Measurements from ENCODE around the gene TEP1. TPM values are rescaled to one million over a fixed set of nuclear protein-coding genes. Genes with fewer than 3 reads are reported as not detected.

TEP1 gene
- total RNA-seq, 4 donors from 2014 or later, result 19.5 to 30.5 (median 23.6) TPM

DNA sequence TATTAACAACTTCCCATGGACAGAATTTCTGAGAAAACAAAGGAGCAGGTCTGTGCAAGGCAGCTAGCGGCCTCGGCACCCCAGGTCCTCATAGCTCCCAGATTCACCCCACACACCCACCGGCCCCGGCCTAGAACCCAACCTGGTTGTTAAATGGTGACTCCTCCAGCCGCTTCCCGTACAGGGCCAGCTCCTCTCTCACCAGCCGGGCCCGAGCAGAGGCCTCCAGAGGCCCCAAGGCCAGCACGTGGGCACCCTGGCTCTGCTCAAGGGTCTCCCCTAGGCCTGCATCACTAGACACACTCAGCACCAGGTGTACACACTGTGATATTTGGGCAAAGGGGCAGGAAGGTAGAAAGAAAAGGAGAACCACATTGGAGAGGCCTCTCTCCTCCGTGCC is 30.3 kb downstream of the TEP1 start:
- intact Hi-C loops (cut with DNase I; ENCODE audit: low total_unique reads), result no loop called here
- TF ChIP-seq CTCF (IDR thresholded peaks at IDR 0.05), result no peak
- TF ChIP-seq POLR2A (IDR thresholded peaks at IDR 0.05), result no peak
- peak in 1 of 2 donors; percentile 68 for DNase-seq (ENCODE audit: low spot score in 2 of 2)
- WGBS, 2 donors, result 95 to 96% methylated on average over 10 of the region's 10 CpGs
- H3K4me3 ChIP-seq (ENCODE audit: low read depth, poor library complexity, severe bottlenecking), result no peak overlapping the region

- peak in 1 of 2 donors; percentile 65 for DNase-seq (ENCODE audit: low spot score in 2 of 2)
- intact Hi-C loops (cut with DNase I; ENCODE audit: low total_unique reads), result no loop called here
- TF ChIP-seq CTCF (IDR thresholded peaks at IDR 0.05) (no peak), POLR2A (IDR thresholded peaks at IDR 0.05) (no peak)
- WGBS, 2 donors, result 92 to 97% methylated on average over 10 to 12 of the region's 12 CpGs
- H3K4me3 ChIP-seq (ENCODE audit: low read depth, poor library complexity, severe bottlenecking), result no peak overlapping the region
Measured at GRCh38 chr14:20382526-20382925, 30.8 kb downstream of the TEP1 start.

DNA sequence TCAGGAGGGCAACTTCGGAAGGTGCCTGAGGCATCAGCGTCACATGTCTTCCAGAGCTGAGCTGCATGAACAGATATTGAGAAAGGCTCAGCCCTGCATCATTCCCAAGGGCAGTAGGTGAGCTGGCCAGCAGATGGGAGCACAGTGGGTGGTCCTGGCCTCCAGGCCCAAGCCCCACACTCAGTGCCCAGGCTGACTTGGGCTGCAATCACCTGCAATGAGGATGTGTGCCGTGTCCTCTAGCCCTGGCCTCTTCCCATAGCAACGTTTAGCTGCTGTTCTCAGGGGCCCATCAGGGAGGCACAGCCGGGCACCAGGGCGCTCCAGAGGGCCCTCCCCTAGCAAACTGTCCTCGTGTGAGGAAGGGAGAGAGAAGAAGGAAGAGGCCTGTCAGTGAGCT is 32.0 kb downstream of the TEP1 start:
- DNase-seq (ENCODE audit: low spot score in 2 of 2), result no peak

DNA sequence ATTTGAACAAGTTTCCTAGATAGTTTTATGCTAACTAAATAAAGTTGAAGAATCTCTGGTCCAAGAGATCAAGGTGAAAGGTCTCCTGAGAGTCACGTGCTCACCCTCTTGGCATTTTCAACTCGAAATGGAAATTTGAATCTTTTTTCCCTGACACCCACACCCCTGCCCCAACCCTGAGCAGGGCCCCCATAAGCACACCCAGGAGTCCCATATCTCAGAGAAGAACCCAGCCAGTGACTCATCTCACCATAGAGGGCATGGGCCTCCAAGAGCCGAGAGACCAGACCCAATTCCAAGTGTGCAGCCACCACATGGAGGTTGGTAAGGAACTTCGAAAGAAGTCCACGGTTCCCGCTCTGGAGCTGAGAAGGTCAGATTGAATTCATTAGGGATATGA is 32.6 kb downstream of the TEP1 start:
- intact Hi-C loops (cut with DNase I; ENCODE audit: low total_unique reads), result no loop called here
- 81 to 84% methylated on average over 6 of the region's 6 CpGs for WGBS, 2 donors
- TF ChIP-seq CTCF (IDR thresholded peaks at IDR 0.05), result no peak
- no peak for TF ChIP-seq POLR2A (IDR thresholded peaks at IDR 0.05)
- no peak overlapping the region for H3K4me3 ChIP-seq (ENCODE audit: low read depth, poor library complexity, severe bottlenecking)
- DNase-seq (ENCODE audit: low spot score in 2 of 2), result peak in 1 of 2 donors; percentile 56

More for the DNA sequence above, 32.0 kb downstream of the TEP1 start:
- 74 to 96% methylated on average over 7 of the region's 7 CpGs for WGBS, 2 donors
- TF ChIP-seq CTCF (IDR thresholded peaks at IDR 0.05) (no peak), POLR2A (IDR thresholded peaks at IDR 0.05) (no peak)
- H3K4me3 ChIP-seq (ENCODE audit: low read depth, poor library complexity, severe bottlenecking), result no peak overlapping the region
- intact Hi-C loops (cut with DNase I; ENCODE audit: low total_unique reads), result no loop called here

DNA sequence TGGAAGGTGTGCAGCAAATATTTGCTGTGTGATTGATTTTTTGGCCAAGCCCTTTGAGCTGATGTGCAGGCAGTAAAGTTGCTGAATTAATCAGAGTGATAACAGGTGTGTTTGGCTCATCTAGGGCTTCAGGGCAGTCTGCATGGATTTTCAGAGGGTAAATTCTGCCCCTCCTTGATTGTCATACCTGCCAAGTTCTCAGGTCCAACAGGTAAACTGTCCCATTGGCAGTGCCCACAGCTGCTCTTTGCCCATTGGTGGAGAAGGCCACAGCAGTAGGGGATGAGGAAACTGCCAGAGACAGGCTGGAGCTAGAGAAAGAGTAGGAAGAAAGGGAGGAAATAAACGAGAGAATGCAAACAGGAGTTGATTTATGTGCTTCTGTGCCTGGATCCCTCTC is 33.6 kb downstream of the TEP1 start:
- no peak overlapping the region for H3K4me3 ChIP-seq (ENCODE audit: low read depth, poor library complexity, severe bottlenecking)
- no peak for TF ChIP-seq POLR2A (IDR thresholded peaks at IDR 0.05)
- TF ChIP-seq CTCF (IDR thresholded peaks at IDR 0.05), result no peak
- intact Hi-C loops (cut with DNase I; ENCODE audit: low total_unique reads), result no loop called here
- 22 to 38% methylated on average over 1 of the region's 1 CpG for WGBS, 2 donors
- DNase-seq (ENCODE audit: low spot score in 2 of 2), result no peak

- peak in 1 of 2 donors; percentile 78 for DNase-seq (ENCODE audit: low spot score in 2 of 2)
- 96 to 100% methylated on average over 2 of the region's 2 CpGs for WGBS, 2 donors
- H3K4me3 ChIP-seq (ENCODE audit: low read depth, poor library complexity, severe bottlenecking), result no peak overlapping the region
- no peak for TF ChIP-seq CTCF (IDR thresholded peaks at IDR 0.05)
- TF ChIP-seq POLR2A (IDR thresholded peaks at IDR 0.05), result no peak
- intact Hi-C loops (cut with DNase I; ENCODE audit: low total_unique reads), result no loop called here
Measured at GRCh38 chr14:20377171-20377570, 36.1 kb downstream of the TEP1 start.

Data from lower leg skin (tissue), 4 donors.